Uterus (tissue), 4 donors: ENCODE data around the gene LRTM2. TPM values are rescaled to one million over a fixed set of nuclear protein-coding genes. Genes with fewer than 3 reads are reported as not detected.

Source experiments
- DNase-seq, 2 donors: peaks; one replicate each; pipeline ENCODE4 v3.0.0-alpha.2; 2019 to 2020
- H3K27ac ChIP-seq, 2 donors: fragments of 200-600 bp; sonication (generic); 1 replicate in 1 of 2; 2 replicates in 1 of 2; pipeline ENCODE4 v1.5.1; 2016 to 2018
- H3K27me3 ChIP-seq, 2 donors: fragments of 200-600 bp; sonication (generic); one replicate each; pipeline ENCODE4 v1.5.1; 2018 to 2019; ENCODE audit warnings: control low read depth in 1 of 2
- H3K36me3 ChIP-seq, 2 donors: fragments of 200-600 bp; sonication (generic); one replicate each; pipeline ENCODE4 v1.5.1; 2019; ENCODE audit warnings: control low read depth in 1 of 2
- H3K4me1 ChIP-seq, 2 donors: fragments of 200-600 bp; sonication (generic); one replicate each; pipeline ENCODE4 v1.5.1; 2018 to 2019; ENCODE audit warnings: control low read depth in 1 of 2
- H3K4me3 ChIP-seq, 2 donors: fragments of 200-600 bp; sonication (generic); 1 replicate in 1 of 2; 2 replicates in 1 of 2; pipeline ENCODE4 v1.5.1; 2018 to 2019; ENCODE audit warnings: mild to moderate bottlenecking in 1 of 2
- H3K9me3 ChIP-seq, 2 donors: fragments of 200-600 bp; sonication (generic); one replicate each; pipeline ENCODE4 v1.5.1; 2019; ENCODE audit warnings: control low read depth in 1 of 2
- CTCF ChIP-seq, 4 experiments: fragments of 200-600 bp in 2 of 4; fragments of 450-650 bp in 2 of 4; sonication (generic) in 2 of 4; IDR thresholded peaks; one replicate each; pipeline ENCODE4 v1.5.1; 2016 to 2019; ENCODE audit warnings: antibody characterized with exemption in 4 of 4, mild to moderate bottlenecking in 2 of 4, moderate library complexity in 1 of 4
- POLR2A ChIP-seq, 2 donors: fragments of 450-650 bp; IDR thresholded peaks; one replicate each; pipeline ENCODE4 v1.6.1; 2016; ENCODE audit warnings: antibody characterized with exemption in 2 of 2, mild to moderate bottlenecking in 1 of 2, moderate library complexity in 1 of 2
- intact Hi-C: fragments of 100-400 bp; cut with DNase I; formaldehyde crosslinking; loops from one replicate; pipeline ENCODE4 v1.15.1; 2023; ENCODE audit warnings: low total_unique reads
- total RNA-seq, 4 donors: library from RNA; depleted of rRNA in 3 of 4; stranded (reverse); fragments of >200 nt in 3 of 4; gene quantifications; one replicate each; pipeline versions ENCODE4 v1.1.0 to v1.2.4, GENCODE V29; 2014 to 2023
- donor health status: DM: yes; HTN: yes; CAD: no.

The LRTM2 gene
- total RNA-seq, 4 donors from 2014 or later = not detected

- no peak overlapping the region for H3K4me3 ChIP-seq
- no peak for TF ChIP-seq POLR2A (IDR thresholded peaks at IDR 0.05)
- TF ChIP-seq CTCF (IDR thresholded peaks at IDR 0.05) = no peak
- no peaks in the 10 kb centered on the region for H3K36me3 ChIP-seq
- no peaks in the 10 kb centered on the region for H3K4me1 ChIP-seq
- intact Hi-C loops = no loop called here
- H3K27ac ChIP-seq = no peak overlapping the region
- no peaks in the 10 kb centered on the region for H3K9me3 ChIP-seq
- no peak for DNase-seq
- H3K27me3 ChIP-seq = no peaks in the 10 kb centered on the region
These were observed 62.0 kb downstream of the LRTM2 start for GRCh38 chr12:1882405-1882804.

GRCh38 chr12:1882850-1883470 lies 62.6 kb downstream of the LRTM2 start:
- no peak overlapping the region for H3K4me3 ChIP-seq
- H3K36me3 ChIP-seq = no peaks in the 10 kb centered on the region
- no peak for TF ChIP-seq CTCF (IDR thresholded peaks at IDR 0.05)
- H3K27ac ChIP-seq = no peak overlapping the region
- DNase-seq = no peak
- no peaks in the 10 kb centered on the region for H3K27me3 ChIP-seq
- H3K9me3 ChIP-seq = no peaks in the 10 kb centered on the region
- no peaks in the 10 kb centered on the region for H3K4me1 ChIP-seq
- intact Hi-C loops = no loop called here

GRCh38 chr12:1883513-1883912 lies 63.1 kb downstream of the LRTM2 start:
- Histone ChIP-seq H3K36me3 (no peaks in the 10 kb centered on the region), H3K27ac (no peak overlapping the region), H3K27me3 (no peaks in the 10 kb centered on the region), H3K4me1 (no peaks in the 10 kb centered on the region), H3K9me3 (no peaks in the 10 kb centered on the region), H3K4me3 (no peak overlapping the region)
- intact Hi-C loops = no loop called here
- TF ChIP-seq CTCF (IDR thresholded peaks at IDR 0.05) = no peak
- TF ChIP-seq POLR2A (IDR thresholded peaks at IDR 0.05) = no peak
- DNase-seq = no peak

GRCh38 chr12:1884651-1885050 lies 64.3 kb downstream of the LRTM2 start:
- H3K36me3 ChIP-seq = no peaks in the 10 kb centered on the region
- TF ChIP-seq POLR2A (IDR thresholded peaks at IDR 0.05) (no peak), CTCF (IDR thresholded peaks at IDR 0.05) (no peak)
- H3K9me3 ChIP-seq = no peaks in the 10 kb centered on the region
- no peak overlapping the region for H3K4me3 ChIP-seq
- H3K4me1 ChIP-seq = no peaks in the 10 kb centered on the region
- no peaks in the 10 kb centered on the region for H3K27me3 ChIP-seq
- intact Hi-C loops = no loop called here
- H3K27ac ChIP-seq = no peak overlapping the region
- DNase-seq = no peak

- no peaks in the 10 kb centered on the region for H3K27me3 ChIP-seq
- H3K27ac ChIP-seq = no peak overlapping the region
- H3K9me3 ChIP-seq = no peaks in the 10 kb centered on the region
- no peak overlapping the region for H3K4me3 ChIP-seq
- no peaks in the 10 kb centered on the region for H3K36me3 ChIP-seq
- H3K4me1 ChIP-seq = no peaks in the 10 kb centered on the region
- intact Hi-C loops = no loop called here
- DNase-seq = no peak
- TF ChIP-seq CTCF (IDR thresholded peaks at IDR 0.05) (no peak), POLR2A (IDR thresholded peaks at IDR 0.05) (no peak)
These were observed 64.8 kb downstream of the LRTM2 start for GRCh38 chr12:1885082-1885596.
